GM23248 (cell line): ENCODE results near the gene C5orf15.

Source experiments
- EZH2 ChIP-seq: fragments of 200-600 bp; sonication (generic); IDR thresholded peaks from 2 replicates; pipeline ENCODE4 v1.6.1; 2018; ENCODE audit warnings: antibody characterized with exemption, mild to moderate bottlenecking; ENCODE audit not compliant: insufficient read depth, poor library complexity, severe bottlenecking
- EZH2phosphoT487 ChIP-seq: fragments of 200-600 bp; sonication (generic); IDR thresholded peaks from 2 replicates; pipeline ENCODE4 v1.6.1; 2018; ENCODE audit warnings: antibody characterized with exemption, moderate library complexity, mild to moderate bottlenecking, low read depth; ENCODE audit not compliant: insufficient read depth

GRCh38 chr5:133957080-133957479, 11.3 kb downstream of the C5orf15 start:
- TF ChIP-seq EZH2 = no peak
- TF ChIP-seq EZH2phosphoT487 = no peak
